CD4-positive, alpha-beta T cell treated with Interferon gamma for 1 hour (primary cell): ENCODE results near the gene CRYGN.

Experiments
- DNase-seq: peaks from one replicate; pipeline ENCODE4 v3.0.0-alpha.2; 2020

CRYGN gene

DNA sequence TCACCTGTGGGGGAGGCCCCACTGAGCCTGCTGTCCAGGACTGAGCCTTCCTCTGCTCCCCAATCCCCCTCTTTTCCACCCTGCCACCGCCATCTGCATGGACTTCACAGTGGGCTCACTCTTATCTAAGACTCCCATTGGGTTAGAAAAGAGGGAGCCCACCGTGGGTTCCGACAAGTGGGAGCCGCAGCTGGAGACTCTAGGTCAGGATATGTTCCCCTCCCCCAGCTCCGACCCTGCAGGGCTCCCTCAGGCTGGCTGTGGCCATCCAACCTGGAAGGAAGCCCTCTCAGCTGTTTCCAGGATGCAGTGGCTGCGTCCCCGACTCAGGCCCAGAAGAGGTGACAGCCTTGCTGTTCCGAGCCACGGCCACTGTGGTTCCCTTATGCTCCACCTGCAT, 34.9 kb downstream of the CRYGN start:
- DNase-seq: no peak

DNA sequence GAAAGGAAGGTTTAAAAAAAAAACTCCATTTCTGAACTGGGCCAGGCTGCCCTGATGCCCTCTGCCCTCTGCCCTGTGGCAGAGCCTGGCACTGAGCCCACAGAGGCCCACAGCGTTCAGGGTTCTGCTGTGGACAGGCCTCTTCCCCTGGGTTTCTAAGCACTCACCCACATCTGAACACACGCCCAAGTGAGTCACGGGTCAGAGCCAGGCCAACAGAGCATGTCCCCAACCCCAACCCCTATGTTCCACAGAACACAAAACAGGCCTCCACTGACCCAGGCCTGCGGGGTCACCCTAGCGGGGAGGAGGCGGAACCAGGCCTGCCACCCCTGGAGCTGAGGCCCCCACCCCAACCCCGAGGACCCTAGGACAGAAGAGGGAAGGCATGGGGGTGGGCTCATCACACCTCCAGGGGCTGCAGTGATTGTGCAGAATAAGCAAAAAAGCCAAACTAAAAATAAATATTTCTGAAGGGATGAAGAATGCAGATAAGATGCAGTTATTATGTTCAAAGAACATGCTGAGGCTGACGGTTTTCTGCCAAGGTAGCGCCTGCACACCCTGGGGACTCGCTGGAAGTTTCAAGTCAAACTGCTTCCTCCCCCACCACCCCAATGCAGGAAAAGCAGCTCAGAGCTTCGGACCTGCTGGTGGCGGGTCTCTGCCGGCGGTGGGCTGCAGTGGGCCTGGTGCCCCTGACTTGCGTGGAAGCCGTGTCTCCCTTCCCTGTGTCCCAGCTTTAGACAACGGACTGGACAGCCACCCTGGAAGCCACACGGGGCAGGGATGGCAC, 35.5 kb downstream of the CRYGN start:
- peak; percentile 52 for DNase-seq

DNA sequence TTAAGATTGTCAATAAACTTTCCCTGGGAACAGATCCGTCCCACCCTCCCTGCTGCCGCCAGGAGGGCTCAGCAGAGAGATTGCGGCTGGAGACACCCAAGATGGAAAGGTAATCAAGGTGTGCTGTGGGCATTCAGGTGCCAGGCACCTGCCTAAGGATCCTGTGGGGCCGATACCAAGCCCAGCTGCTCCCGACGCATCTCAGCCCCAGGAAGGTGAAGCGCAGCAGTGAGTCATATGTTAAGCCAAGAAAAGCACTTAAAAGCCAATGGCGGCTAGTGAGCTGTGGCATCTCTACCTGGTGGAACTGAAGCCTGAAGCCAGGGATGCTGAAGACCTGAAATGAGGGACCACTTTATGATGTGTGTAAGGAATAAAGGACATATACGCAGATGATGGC, 36.2 kb downstream of the CRYGN start:
- no peak for DNase-seq

DNA sequence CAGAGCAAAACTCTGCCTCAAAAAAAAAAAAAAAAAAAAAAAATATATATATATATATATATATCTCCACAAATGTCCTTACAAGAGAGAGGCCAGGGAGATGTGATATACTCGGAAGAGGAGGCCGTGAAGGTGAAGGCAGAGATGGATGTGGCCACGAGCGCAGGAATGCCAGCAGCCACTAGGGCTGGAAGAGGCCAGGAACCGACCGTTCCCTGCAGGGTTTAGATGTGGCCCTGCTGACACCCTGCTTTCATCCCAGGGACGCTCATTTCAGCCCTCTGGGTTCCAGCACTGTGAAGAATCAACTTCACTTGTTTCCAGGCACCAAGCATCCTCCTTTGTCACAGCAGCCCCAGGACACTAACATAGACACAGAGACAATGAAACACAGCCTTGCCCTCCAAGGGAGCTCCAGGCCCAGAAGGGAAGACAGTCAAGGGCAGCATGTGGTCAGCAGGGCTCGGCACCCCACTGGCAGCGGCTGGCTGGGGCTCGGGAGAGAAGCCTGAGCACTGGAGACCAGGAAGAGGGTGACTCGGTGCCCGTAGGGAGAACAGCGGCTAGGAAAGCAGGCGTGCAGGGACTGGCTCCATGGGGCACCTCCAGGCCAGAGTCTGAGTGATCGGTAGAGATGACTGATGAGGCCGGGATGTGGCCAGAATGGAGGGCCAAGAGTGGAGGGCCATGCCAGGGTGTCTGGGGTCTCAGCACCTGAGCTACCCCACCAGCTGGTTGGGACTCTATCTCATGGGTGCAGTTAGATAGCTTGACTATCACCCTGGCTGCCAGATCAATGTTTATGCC, 37.7 kb downstream of the CRYGN start:
- no peak for DNase-seq

DNA sequence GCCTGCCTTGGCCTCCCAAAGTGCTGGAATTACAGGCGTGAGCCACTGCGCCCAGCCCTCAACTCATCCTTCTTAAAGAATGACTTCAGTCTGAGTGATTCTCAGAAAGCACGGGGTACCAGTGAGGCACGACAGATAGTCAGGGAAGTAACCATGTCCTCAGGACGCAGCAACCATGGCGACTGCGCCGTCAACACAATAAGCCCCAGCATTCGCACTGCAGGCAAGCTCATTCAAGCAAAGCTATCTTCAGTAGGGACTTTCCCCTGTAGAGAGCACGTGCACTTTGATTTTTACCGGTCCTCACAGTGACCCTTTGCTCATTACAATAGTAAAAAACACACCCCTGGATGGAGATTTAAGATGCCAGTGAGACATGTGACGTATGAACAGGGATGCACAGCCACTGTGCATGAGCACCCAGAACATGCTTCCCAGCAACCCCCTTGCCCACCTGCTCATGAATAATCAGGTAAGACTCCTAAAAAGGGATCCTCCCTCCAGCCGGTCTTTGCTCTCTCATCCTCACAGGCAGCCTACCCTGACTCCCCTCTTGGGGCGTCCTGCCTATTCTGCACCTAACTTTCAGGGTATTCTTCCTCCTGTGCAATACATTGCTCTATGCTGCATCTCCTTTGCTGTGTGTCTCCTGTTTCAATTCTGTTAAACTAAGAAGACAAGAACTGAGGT, 39.2 kb downstream of the CRYGN start:
- DNase-seq: peak; percentile 76

DNA sequence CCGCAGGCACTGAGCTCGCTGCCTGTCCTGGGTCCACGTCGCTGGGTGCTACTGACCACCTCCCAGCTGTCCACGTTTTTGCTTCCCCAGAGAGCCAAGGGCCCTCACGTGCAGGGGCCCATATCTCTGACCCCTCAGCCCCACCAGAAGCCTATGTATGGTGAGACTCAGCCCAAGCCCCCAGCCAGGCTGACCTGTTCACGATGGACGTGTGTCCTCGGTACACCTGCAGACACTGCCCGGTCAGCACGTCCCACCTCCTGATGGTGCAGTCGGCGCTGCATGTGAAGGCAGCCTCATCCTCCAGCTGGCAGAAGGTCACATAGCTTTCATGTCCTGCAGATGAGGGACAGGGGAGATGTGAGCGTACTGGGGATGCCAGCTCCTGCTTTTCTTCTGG, 40.0 kb downstream of the CRYGN start:
- no peak for DNase-seq

DNA sequence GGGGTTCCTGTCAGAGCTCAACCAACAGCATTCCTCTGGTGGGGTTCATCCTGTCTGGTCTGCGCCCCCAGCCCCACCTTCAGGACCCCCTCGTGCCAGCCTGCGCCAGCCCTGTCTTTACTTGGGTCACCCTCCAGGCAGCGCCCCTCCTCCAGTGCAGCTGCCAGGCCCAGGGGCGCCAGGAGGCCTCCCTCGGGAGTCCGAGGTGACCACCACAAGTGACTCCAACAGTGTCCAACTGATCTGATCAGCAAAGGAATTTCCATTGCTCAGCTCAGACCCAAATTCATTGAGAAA, 40.7 kb downstream of the CRYGN start:
- DNase-seq: no peak

DNA sequence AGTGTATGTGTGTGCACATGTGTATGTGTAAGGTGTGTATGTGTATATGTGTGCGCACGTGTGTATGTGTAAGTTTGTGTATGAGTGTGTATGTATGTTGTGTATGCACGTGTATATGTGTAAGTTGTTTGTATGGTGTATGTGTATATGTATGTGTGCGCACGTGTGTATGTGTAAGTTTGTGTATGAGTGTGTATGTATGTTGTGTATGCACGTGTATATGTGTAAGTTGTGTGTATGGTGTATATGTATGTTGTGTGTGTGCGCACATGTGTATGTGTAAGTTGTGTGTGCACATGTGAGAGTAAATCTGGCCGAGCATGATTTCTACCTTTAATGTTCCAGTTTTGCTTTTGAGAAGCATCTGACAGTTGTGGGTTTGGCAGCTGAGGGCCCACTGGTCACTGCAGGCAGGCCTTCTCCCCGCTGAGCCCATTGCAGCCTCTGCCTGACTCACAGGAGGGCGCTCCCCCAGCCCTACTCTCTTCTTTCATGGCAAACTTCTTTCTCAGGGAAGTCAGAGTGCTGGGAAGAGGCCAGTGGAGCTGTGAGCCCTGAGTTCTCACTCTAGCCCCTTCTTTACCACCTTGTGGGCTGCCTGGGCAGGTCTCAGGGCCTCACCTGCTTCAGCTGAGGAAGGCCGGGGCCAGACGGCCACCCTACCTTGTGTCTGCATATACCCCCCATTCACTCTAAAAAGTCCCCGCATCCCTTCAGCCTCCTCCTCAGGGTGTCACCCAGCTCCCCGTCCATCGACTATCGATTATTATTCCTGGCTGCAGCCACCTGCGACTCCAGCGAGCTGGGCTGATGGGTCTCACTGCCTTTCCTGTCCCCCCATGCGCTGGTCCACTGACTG, 41.3 kb downstream of the CRYGN start:
- DNase-seq: no peak

DNA sequence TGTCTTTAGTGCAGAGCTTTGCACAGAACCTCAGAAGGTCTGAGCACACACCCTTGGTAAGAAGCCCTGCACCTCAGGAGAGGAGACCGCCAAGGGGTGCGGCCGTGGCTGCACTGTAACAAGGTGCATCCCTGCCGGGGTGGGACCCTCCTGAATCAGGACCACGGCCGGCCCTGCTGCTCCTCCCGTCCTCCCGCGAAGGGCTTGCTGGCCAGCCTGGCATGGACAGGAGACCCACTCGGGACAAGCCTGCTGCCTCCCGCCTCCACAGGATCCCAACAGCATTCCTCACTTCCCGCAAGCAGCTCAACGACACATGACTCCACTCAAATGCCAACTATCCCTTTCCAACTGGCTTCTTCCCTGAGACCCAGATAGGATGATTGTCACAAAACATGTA, 42.9 kb downstream of the CRYGN start:
- DNase-seq: no peak

DNA sequence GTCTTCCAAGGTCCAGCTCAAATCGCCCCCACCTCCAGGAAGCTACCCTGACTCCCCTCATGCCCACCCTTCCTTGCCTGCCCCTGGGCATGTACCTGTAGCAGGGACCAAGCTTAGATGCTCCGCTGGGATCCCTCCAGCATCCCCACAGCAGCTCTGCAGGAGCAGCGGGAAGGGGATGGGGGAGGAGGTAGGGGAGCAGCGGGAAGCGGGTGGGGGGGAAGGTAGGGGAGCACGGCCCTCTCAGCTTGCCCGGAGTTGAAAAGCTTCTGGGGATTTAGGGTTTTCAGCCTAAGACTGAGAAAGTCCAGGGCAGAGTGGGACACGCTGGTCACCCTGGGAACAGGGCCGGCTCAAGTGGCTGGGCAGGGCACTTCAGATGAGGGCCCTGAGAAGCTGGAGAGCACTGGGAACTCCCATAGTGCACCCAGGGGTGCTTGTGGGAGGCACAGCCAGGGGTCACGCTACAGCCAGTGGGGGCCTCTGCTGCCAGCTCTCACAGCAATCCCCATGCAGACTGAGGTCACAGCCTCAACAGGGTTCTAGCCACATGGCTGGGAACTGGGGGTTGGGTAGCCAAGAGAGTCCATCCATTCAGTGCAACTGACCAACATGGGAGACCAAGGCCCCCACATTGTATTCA, 43.5 kb downstream of the CRYGN start:
- DNase-seq: no peak

DNA sequence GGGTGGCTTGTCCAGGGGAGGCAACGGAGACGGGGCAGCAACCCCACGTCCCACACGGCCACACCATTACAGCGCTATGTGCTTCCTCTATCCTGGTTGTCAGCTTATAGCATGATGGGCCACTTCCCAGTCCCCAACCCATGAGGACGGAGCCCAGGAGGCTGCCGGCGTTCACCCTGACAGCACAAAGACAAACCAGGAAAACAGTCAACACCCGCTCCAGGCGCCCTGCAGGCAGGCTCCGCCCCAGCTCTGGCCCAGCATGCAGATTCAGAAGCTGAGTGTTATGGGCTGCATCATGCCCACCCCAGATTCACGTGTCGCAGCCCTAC, 44.9 kb downstream of the CRYGN start:
- DNase-seq: no peak

DNA sequence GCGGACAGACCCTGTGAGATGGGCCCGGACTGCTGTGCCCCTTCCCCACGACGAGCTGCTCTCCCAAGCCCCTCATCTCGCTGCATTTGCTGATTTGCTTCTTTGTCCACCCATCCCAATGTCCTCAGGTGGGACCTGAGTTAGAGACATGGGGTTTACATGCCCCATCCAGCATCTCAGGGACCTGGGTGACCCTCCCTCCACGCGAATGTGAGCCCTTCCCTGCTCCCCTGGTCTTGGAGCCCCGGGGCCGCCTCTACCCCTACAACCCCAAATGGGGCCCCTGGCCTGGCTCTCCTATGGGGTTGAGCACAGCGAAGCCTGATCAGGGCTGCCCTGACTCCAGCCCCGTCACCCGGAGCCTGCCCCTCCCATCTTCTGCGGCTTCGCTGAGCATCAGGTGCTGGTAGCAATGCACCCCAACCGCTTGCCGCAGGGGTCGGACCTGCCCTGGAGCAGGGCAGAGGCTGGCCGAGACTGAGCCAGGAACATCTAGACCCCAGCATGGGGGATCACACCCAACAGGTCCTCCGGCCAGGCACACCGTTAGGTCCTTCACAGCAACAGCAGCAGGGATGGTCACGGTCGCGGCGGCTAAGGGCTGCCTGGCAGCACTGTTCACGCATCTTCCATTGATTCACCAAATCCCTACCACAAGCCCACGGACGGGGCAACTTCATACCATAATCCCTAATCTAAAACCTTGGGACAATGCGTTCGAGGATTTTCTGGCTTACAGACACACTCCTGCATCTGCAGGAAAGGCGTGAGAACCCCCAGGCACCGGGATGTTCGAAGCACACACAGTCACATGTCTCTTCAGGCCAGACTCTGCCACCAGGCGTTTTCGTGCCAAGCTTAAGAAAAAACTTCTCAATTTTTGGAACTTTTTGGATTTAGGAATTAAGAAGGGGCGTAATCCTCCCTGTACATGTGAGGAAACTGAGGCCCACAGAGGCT, 45.6 kb downstream of the CRYGN start:
- DNase-seq: no peak

DNA sequence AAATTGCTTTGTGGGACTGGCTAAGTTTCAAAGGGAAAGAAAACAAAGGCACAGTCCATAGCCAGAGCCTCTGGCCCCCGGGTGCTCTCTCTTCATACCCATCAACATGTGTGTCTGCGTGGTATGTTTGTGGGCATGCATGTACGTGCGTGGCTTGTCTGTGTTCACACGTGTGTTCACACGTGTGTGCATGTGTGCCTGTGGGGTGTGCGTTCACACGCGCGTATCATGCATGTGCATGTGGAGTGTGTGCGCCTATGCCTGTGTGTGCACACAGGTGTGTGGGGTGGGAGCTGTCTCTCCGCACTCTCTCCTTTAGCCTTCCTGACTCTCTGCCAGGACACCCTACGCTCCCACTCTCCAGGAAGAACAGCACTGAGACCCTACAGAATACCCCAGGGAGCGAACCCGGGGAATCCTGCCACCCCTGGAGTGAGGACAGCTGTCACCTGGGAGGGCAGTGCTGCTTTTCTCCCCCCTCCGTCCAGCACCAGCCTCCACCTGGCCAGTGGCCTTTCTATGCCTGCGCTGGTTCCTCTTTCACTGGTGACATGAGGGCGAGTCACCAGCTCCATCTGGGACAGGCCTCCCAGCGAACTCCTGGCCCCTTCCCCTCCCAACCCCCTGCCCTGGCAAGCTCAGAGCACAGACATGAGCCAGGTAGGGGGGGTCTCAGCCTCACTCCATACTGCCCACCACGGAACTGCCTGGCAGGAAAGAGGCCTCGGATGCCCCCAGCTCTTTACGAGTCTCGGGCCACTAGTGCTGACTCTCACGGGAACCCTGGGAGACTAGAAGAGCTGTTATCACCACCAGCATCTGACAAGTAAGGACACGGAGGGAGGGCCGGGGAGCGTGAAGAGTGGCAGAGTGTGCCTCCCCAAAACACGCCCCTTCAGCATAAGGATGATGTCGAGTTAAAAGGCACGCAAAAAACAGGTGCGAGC, 46.6 kb downstream of the CRYGN start:
- no peak for DNase-seq

DNA sequence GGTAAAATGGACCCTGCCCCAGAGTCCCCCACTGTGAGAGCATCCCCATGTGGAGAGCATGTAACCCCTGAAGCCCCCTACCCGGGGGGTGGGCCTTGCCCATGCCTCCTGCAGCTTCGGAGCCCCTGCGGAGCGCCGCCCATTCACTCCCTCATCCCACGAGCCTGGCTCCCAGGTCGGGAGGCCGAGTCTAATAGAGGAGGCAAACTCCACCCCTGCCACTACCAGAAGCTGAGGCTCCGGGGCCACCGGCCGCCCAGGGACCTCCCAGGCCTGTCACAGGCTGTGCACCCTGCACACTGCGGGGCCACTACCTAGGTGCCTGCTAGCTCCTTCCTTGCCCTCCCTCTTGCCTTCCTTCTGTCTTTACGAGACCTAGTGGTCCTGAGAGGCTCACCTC, 47.5 kb downstream of the CRYGN start:
- DNase-seq: no peak

DNA sequence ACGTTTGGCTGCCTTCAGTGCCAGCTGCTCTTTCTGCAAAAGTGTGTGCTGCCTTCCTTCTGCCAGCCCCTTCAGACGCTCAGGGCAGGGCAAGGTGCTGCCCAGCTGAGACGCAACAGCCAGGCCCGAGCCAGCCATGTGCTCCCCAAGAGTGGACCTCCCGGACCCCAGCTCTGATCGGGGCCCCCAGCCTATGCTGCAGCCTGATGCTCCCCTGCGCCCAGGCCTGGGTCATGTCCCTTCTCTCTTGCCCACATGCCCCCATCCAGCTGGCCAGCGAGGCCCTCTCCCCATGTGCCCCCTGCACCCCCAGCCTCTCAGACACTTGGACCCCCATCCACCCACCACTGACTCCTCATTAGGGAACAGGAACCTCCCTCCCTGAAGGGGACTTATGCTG, 47.9 kb downstream of the CRYGN start:
- DNase-seq: no peak

DNA sequence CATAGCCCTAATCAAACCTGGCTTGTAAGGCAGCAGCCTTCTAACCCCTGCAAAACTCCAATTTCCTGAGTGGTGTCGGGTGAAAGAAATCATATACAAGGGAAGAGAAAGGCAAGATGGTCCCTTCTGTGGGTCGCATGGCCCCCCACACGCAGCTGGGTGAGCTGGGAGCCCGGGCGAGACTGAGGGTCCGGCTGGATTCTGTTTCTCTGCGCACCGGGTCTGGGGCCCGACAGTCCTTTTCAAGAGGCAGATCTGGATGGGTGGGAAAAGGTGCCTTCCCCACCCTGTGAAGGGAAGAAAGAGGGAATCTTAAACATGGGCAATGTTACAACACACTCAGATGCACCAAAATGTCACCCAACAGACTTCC, 48.6 kb downstream of the CRYGN start:
- no peak for DNase-seq

DNA sequence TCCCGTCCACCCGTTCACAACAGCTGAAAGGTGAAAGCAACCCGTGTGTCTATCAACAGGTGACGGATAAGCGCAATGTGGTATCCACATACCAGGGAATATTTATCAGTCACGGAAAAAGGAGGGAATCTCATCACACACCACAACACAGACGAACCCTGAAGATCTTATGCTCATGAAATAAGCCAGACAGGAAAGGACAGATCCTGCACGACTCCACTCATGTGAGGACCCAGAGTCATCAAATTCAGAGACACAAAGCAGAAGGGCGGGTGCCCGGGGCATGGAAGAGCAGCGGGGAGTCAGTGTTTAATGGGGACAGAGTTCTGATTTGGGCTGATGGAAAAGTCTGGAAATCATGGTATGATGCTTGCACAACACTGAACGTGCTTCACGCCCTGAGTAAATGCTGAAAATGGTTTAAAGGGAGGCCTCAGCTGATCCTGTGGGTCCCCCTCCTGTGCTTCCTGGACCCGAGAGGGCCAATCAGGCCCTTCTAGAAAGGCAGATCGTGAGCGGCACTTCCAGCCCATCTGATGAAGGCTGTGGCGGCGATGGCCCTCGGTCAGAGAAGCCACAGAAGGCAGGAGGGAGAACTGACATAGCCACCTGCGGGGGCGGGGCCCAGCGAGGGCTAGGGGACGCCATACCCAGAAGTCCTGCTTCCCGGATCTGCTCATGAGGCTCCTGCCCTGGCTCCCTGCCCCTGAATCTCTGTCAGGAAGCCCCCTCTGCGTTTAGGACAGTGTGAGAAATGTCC, 49.2 kb downstream of the CRYGN start:
- DNase-seq: no peak

DNA sequence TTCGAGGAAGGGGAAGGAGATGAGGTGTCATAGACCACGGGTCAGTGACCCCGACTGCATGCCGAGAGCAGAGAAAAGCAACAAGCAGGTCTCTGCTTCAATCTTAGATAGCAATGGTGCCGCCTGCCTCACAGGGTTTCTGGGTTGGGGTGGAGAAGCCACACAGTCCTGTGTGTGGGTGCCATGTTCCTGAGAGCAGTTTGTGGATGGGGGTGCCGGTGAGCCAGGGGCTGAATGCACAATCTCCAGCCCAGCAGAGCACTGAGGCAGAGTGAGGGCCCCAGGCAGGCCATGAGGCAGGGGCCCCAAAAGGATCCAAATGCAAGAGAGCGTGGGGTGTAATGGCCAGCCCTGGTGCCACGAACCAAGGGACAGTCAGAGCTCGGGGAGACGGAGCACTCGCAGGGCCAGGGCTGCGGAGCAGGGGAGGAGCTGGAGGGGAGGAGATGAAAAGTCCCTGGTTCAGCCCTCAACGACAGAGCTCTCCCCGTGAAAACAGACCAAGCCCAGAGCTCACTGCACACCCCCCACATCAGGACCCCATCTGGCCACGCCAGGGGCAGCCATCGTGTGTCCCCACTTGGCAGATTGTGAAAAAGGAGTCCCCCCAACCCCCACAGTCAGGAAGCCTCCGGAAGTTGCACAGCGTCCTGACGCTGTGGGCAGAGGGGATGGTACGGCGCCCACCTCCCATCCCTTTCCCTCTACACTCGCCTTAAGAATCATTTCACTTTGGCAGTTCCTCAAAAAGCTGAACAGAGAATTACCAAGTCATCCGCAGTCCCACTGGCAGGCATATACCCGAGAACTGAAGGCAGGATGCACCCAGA, 50.0 kb downstream of the CRYGN start:
- no peak for DNase-seq
